CD14-positive monocyte (primary cell): ENCODE data around the gene BIRC3. TPM values are rescaled to one million over a fixed set of nuclear protein-coding genes. Genes with fewer than 3 reads are reported as not detected.

Source experiments
- DNase-seq, 3 donors: peaks; one replicate each; pipeline ENCODE4 v3.0.0-alpha.2; 2011 to 2022
- H2AFZ ChIP-seq: 2 replicates; pipeline ENCODE4 v1.6.0; 2012; ENCODE audit warnings: mild to moderate bottlenecking, low read depth, low read length, inconsistent platforms; ENCODE audit not compliant: insufficient read depth, poor library complexity, severe bottlenecking
- H3K27ac ChIP-seq, 2 donors: 1 replicate in 1 of 2; 2 replicates in 1 of 2; pipeline ENCODE4 v1.5.1; 2012 to 2013; ENCODE audit warnings: low read length in 2 of 2, control low read depth in 1 of 2, inconsistent platforms in 1 of 2, low read depth in 1 of 2, mild to moderate bottlenecking in 1 of 2
- H3K27me3 ChIP-seq, 2 donors: one replicate each; pipeline versions ENCODE4 v1.6.0 to v1.6.1; 2011 to 2013; ENCODE audit warnings: low read length in 2 of 2; ENCODE audit not compliant: control insufficient read depth in 2 of 2, insufficient read depth in 2 of 2
- H3K36me3 ChIP-seq, 2 donors: replicated peaks in 1 of 2; 1 replicate in 1 of 2; 2 replicates in 1 of 2; pipeline versions ENCODE4 v1.5.1 to v1.6.1; 2012 to 2013; ENCODE audit warnings: low read length in 2 of 2, control low read depth in 1 of 2, inconsistent platforms in 1 of 2, mild to moderate bottlenecking in 1 of 2; ENCODE audit not compliant: insufficient read depth in 2 of 2, control insufficient read depth in 1 of 2
- H3K4me1 ChIP-seq, 2 donors: 1 replicate in 1 of 2; 2 replicates in 1 of 2; pipeline versions ENCODE4 v1.5.1 to v1.6.1; 2012 to 2013; ENCODE audit warnings: low read length in 2 of 2, control low read depth in 1 of 2, inconsistent platforms in 1 of 2, mild to moderate bottlenecking in 1 of 2, moderate library complexity in 1 of 2; ENCODE audit not compliant: insufficient read depth in 2 of 2, control insufficient read depth in 1 of 2
- H3K4me2 ChIP-seq: replicated peaks from 2 replicates; pipeline ENCODE3; 2012; ENCODE audit warnings: low read length, moderate library complexity, mild to moderate bottlenecking; ENCODE audit not compliant: poor library complexity, severe bottlenecking; ENCODE audit errors: extremely low read depth
- H3K4me3 ChIP-seq, 3 experiments: fragments of 200-600 bp in 1 of 3; sonication (generic) in 1 of 3; replicated peaks in 1 of 3; 1 replicate in 2 of 3; 2 replicates in 1 of 3; pipeline ENCODE4 v1.5.1; 2011 to 2013; ENCODE audit warnings: low read length in 3 of 3, mild to moderate bottlenecking in 3 of 3, control low read depth in 2 of 3, low read depth in 2 of 3, inconsistent platforms in 1 of 3, moderate library complexity in 1 of 3
- H3K79me2 ChIP-seq: 2 replicates; pipeline ENCODE4 v1.6.0; 2012; ENCODE audit warnings: mild to moderate bottlenecking, control low read depth, inconsistent platforms, low read length, moderate library complexity; ENCODE audit not compliant: insufficient read depth
- H3K9ac ChIP-seq: 2 replicates; pipeline ENCODE4 v1.6.0; 2017; ENCODE audit warnings: low read length, mild to moderate bottlenecking; ENCODE audit not compliant: insufficient read depth, poor library complexity, severe bottlenecking
- H3K9me3 ChIP-seq, 2 donors: replicated peaks in 1 of 2; 1 replicate in 1 of 2; 2 replicates in 1 of 2; pipeline versions ENCODE4 v1.5.1 to v1.6.1; 2012 to 2013; ENCODE audit warnings: low read length in 2 of 2, control low read depth in 1 of 2; ENCODE audit not compliant: control insufficient read depth in 1 of 2, insufficient read depth in 1 of 2
- H4K20me1 ChIP-seq: 2 replicates; pipeline ENCODE4 v1.6.0; 2012; ENCODE audit warnings: mild to moderate bottlenecking, low read length, control low read depth, moderate library complexity; ENCODE audit not compliant: insufficient read depth
- H3K27ac Mint-ChIP-seq, 7 donors: one replicate each; pipeline ENCODE4 v1.8.0; 2020; ENCODE audit warnings: mild to moderate bottlenecking in 7 of 7, mixed read lengths in 7 of 7, moderate library complexity in 6 of 7, inconsistent platforms in 2 of 7
- H3K27me3 Mint-ChIP-seq, 3 donors: one replicate each; pipeline ENCODE4 v1.8.0; 2021 to 2022; ENCODE audit warnings: low read depth in 3 of 3, mild to moderate bottlenecking in 3 of 3, mixed read lengths in 3 of 3, moderate library complexity in 3 of 3, inconsistent platforms in 1 of 3
- H3K36me3 Mint-ChIP-seq, 2 donors: one replicate each; pipeline ENCODE4 v1.8.0; 2020; ENCODE audit warnings: mixed read lengths in 2 of 2, inconsistent platforms in 1 of 2, mild to moderate bottlenecking in 1 of 2
- H3K4me1 Mint-ChIP-seq: one replicate; pipeline ENCODE4 v1.8.0; 2020; ENCODE audit warnings: mild to moderate bottlenecking, mixed read lengths
- H3K4me3 Mint-ChIP-seq, 2 donors: one replicate each; pipeline ENCODE4 v1.8.0; 2020; ENCODE audit warnings: mild to moderate bottlenecking in 2 of 2, mixed read lengths in 2 of 2, moderate library complexity in 1 of 2
- H3K9me3 Mint-ChIP-seq, 7 donors: one replicate each; pipeline ENCODE4 v1.8.0; 2020 to 2022; ENCODE audit warnings: mixed read lengths in 7 of 7, mild to moderate bottlenecking in 6 of 7, moderate library complexity in 6 of 7, inconsistent platforms in 2 of 7
- CTCF ChIP-seq: fragments of 200-600 bp; IDR thresholded peaks from one replicate; pipeline ENCODE4 v1.8.0; 2022; ENCODE audit warnings: antibody characterized with exemption, mild to moderate bottlenecking
- WGBS: methylation state at CpG from one replicate; pipeline ENCODE4 v1.1.5; 2013; ENCODE audit warnings: missing lambda C conversion rate; ENCODE audit not compliant: insufficient coverage; 5-methylcytosine and 5-hydroxymethylcytosine counted together
- intact Hi-C, 2 donors: fragments of 100-400 bp; cut with micrococcal nuclease; formaldehyde crosslinking; loops; one replicate each; pipeline versions ENCODE4 v1.15.0 to v1.15.1; 2023
- polyA plus RNA-seq, 3 donors: library from polyadenylated mRNA; depleted of rRNA in 1 of 3; unstranded in 2 of 3; stranded (reverse) in 1 of 3; fragments of 300-500 nt in 2 of 3; fragments of >200 nt in 1 of 3; fragmentation: Illumina TruSeq in 2 of 3; gene quantifications; 1 replicate in 2 of 3; 2 replicates in 1 of 3; pipeline ENCODE4 v1.2.3, GENCODE V29; 2012 to 2021

Gene BIRC3
- polyA plus RNA-seq, 3 donors: 3.0 to 9.8 (median 9.5) TPM

GRCh38 chr11:102360681-102361080, 43.4 kb downstream of the BIRC3 start:
- H4K20me1 ChIP-seq: peaks cover 49% of the 10 kb centered on the region
- Mint-ChIP-seq H3K4me1 (peaks cover 7% of the 10 kb centered on the region), H3K27me3 (no peaks in the 10 kb centered on the region), H3K9me3 (peaks cover 0 to 5% (median 0%) of the 10 kb centered on the region in 7 donors), H3K27ac (peak overlapping the region in 1 of 7 donors; percentile 8), H3K4me3 (no peak overlapping the region), H3K36me3 (peaks cover 70 to 85% of the 10 kb centered on the region in 2 donors)
- H3K27me3 ChIP-seq: no peaks in the 10 kb centered on the region
- peaks cover 21% of the 10 kb centered on the region for H3K79me2 ChIP-seq
- no peak overlapping the region for H3K4me3 ChIP-seq
- H3K4me2 ChIP-seq: no peak overlapping the region
- H3K36me3 ChIP-seq: peaks cover 64 to 93% of the 10 kb centered on the region in 2 donors
- 100% methylated on average over 1 of the region's 3 CpGs for WGBS
- DNase-seq: no peak
- H3K9ac ChIP-seq: no peak overlapping the region
- no peak for TF ChIP-seq CTCF
- no peak overlapping the region for H2AFZ ChIP-seq
- no peaks in the 10 kb centered on the region for H3K9me3 ChIP-seq
- H3K27ac ChIP-seq: no peak overlapping the region
- intact Hi-C loops: no loop called here
- no peaks in the 10 kb centered on the region for H3K4me1 ChIP-seq

GRCh38 chr11:102361086-102362031, 44.1 kb downstream of the BIRC3 start:
- peaks cover 68 to 94% of the 10 kb centered on the region in 2 donors for H3K36me3 ChIP-seq
- H3K27ac Mint-ChIP-seq: peak overlapping the region in 2 of 7 donors; percentile 13 to 17
- H3K4me1 Mint-ChIP-seq: peaks cover 11% of the 10 kb centered on the region
- H3K4me1 ChIP-seq: no peaks in the 10 kb centered on the region
- H3K4me2 ChIP-seq: no peak overlapping the region
- WGBS: 100% methylated on average over 4 of the region's 5 CpGs
- no peak overlapping the region for H3K4me3 ChIP-seq
- H3K4me3 Mint-ChIP-seq: no peak overlapping the region
- peaks cover 42% of the 10 kb centered on the region for H4K20me1 ChIP-seq
- intact Hi-C loops: no loop called here
- peaks cover 72 to 87% of the 10 kb centered on the region in 2 donors for H3K36me3 Mint-ChIP-seq
- H3K9me3 Mint-ChIP-seq: peaks cover 0 to 2% (median 0%) of the 10 kb centered on the region in 7 donors
- TF ChIP-seq CTCF: no peak
- no peaks in the 10 kb centered on the region for H3K27me3 ChIP-seq
- H3K27ac ChIP-seq: no peak overlapping the region
- no peaks in the 10 kb centered on the region for H3K9me3 ChIP-seq
- H3K9ac ChIP-seq: no peak overlapping the region
- peaks cover 17% of the 10 kb centered on the region for H3K79me2 ChIP-seq
- H3K27me3 Mint-ChIP-seq: no peaks in the 10 kb centered on the region
- H2AFZ ChIP-seq: no peak overlapping the region
- DNase-seq: no peak
